Activated T-cell treated with anti-CD3 and anti-CD28 coated beads, Interleukin-2, amount 50 U/mL, for 1 hour (primary cell): ENCODE results near the gene WDFY4.

Experiments
- DNase-seq: peaks from one replicate; pipeline ENCODE4 v3.0.0-alpha.2; 2020

WDFY4 gene

DNA sequence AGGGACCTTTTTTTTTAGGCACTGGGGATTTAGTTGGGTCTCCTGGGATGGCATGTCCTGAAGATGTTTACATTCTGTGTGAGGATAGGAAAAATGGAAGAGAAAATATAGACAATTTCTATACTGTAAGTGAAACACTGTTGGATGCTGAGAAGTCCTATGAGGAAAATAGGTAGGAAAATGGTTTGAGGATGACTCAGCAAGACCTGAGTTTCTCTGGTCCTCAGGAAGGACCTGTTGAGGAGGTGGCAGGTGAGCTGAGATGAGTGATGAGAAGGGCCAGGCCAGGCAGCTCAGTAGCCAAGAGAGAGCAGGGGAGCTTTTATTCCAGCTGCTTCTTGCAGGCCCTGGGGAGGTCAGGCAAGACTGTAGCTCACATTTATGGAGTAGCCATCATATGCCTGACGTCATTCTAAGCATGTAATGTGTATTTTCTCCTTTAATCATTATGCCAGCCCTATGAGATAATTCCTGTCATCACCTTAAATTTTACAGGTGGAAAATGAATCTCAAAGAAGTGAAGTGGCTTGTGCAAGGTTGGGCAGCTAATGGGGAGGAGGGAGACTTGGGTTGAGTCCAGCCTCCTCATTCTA is 274.0 kb downstream of the WDFY4 start:
- no peak for DNase-seq

DNA sequence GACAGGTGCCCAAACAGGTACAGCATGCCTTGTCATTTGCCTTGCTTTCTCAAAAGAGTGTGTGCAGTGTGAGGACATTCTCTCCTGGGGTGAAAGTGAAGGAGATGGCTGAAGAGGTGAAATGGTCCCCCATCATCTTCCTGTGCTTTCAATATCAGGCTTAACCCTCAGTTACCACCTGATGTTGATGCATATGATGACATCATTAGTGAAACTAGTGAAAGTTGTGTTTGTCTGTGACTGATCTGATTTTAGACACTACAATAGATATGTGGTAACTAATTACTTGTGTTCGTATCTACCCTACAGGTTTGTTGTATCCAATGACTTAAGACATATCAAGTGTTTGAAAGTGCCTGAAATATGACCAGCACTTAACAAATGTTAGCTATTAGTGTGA is 279.4 kb downstream of the WDFY4 start:
- DNase-seq = no peak

DNA sequence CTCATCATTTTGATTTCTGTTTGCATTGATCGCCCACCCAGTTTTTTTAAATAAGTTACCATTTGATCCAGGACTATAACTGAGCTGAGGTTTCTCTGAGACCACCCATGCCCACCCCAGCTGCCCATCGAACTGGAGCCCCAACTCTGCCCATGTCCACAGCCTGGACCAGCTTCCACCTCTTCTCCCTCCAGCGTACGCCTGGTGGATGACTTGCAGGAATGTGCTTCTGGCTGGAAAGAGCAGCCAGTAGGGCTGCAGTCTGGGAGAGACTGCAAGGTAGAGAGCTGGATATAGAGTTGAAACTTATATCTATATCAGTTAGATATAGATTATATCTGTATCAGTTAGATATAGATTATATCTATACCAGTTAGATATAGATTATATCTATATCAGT is 280.8 kb downstream of the WDFY4 start:
- no peak for DNase-seq

DNA sequence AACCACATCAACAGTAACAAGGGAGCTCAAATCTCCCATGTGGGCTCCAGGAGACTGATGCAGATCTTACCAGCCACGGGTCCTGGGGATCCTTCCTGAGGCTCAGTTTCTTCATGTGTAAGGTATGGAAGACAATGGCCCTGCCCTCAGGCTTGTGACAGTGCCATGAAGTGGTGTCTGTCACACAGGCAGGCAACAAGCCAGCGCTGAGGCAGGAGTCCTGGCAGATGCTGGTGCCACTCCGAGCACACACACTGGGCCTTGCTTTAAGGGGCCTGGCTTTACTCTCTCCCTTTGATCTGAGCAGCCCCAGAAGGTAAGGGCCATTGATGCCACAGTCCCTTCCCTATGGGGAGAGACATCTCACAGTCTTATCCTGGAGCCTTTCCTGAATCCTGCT is 283.4 kb downstream of the WDFY4 start:
- no peak for DNase-seq

DNA sequence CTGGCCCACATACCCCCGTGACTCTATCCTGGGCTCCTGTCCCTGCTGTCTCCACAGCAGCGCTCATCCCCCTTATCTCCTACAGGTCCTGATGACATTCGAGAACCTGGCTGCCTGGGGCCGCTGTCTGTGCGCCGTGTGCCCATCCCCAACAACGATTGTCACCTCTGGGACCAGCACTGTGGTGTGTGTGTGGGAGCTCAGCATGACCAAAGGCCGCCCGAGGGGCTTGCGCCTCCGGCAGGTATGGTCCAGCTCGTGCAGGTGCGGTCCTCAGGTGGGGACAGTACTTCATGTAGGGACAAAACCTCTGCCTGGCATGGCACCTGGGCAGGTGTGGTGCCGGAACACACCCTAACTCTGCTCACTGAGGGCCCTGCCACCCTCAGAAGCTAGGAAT is 285.4 kb downstream of the WDFY4 start:
- DNase-seq = no peak

DNA sequence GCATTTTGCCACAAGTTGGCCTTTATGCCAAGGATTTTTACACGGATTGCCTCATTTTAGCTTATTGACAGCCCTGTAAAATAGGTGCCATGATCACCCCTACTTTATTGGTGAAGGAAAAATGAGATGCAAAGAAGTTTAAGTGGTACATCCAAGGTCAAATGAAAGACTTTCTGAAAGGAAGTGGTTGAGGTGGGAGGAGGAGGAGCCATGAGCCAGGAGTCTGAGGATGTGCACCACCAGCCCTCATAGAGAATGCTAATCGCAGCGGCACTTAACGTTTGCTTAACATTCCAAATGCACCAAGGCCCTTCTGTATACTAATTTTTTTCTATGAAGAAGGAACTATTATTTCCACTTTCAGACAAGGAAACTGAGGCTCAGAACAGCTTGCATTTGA is 286.0 kb downstream of the WDFY4 start:
- DNase-seq = no peak

DNA sequence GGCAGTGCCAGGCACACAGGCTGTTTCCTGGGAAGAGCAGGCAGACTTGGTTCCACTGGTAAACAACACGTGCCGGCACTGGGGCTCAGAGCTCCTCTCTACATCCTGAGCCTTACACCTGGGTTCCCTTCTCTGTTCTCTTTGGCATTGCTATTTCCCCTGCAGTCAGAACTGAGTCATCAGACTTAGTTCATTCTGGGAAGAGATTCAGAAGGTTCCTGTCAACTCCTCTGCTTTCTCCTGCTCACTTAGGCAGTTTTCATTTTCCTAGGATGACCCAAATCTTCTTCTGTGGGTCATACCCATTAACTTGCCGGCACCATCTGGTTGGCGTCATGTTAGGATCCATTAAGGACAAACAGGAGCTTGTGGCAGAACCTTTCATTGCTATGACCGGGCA is 288.4 kb downstream of the WDFY4 start:
- no peak for DNase-seq

DNA sequence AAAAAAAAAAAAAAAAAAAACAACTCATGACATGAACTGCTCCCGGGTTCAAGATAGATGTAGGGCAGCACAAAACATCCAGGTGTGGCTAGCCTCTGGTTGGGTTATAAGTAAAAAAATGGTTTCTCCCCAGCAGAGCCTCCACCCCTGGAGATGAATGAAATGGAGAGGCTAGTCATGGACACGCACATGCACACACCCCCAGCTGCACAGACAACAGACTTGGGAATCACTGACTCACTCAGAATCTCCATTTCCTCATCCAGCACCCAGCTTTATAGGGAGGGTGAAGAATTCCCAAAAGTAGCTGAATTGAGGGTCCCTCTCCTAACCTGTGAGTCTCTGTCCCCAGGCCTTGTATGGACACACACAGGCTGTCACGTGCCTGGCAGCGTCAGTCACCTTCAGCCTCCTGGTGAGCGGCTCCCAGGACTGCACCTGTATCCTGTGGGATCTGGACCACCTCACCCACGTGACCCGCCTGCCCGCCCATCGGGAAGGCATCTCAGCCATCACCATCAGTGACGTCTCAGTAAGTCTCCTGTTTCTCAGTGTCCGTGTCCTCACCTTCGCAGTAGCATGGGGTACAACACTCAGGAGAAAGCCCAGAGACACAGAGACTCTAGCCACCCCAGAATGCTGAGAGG is 290.0 kb downstream of the WDFY4 start:
- no peak for DNase-seq

DNA sequence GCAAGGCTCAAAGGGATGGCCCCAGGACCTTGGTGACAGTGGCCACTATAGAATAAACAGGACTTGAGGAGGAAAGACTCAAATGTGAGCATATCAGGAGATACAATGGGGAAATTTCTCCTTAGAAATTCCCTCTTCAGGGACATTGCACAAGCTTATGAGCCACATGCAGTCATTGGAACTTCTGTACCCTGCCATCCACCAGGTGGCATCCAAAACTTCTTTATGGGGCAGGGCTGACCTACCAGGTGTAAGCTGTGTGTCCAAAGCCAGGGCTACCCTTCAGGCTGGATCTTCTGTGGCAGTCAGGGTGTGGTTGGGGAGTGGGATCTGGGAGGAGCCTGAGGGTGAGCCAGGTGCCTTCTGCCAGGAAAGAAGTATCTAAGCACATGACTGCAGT is 291.5 kb downstream of the WDFY4 start:
- DNase-seq = no peak

DNA sequence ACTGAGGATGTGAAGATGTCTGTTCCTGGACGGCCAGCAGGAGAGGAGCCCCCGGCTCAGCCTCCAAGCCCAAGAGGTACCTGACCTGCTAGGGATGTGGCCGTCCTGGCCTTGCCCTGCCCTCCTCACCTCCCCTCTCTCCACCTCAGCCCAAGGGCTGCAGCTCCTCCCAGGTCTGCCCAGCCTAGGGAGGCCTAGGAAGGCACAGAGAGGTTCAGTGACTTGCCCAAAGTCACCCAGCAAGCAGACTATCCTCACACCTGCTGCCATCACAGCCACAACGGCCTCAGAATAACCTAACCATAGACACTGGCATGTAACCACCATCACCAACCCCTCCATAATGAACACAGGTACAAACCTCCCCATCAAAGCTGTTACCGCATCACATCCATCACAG is 293.6 kb downstream of the WDFY4 start:
- DNase-seq = no peak

DNA sequence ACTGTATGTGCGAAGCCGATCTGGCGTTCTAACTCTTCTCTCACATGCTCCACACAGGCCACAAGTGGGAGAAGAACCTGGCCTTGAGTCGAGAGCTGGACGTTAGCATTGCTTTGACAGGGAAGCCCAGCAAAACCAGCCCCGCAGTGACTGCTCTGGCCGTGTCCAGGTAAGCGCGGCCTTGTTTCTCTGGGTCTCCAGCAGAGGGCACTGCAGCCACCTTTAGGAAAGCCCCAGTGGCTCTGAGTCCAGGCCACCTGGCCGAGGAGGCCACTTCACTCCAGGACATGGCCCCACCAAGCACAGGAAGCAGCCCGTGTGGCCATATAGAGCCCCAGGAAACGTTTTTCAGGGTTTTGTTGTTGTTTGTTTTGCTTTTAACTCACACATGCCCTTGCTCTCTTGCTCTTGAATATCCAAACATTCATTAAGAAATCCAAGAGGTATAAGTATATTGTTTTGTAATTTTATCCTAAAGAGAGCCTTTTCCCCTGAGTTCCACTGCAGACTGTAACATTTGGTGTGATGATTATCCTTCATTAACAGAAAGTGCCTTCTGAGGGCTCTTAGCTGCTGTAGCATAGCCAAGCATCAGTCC is 296.7 kb downstream of the WDFY4 start:
- peak; percentile 33 for DNase-seq

DNA sequence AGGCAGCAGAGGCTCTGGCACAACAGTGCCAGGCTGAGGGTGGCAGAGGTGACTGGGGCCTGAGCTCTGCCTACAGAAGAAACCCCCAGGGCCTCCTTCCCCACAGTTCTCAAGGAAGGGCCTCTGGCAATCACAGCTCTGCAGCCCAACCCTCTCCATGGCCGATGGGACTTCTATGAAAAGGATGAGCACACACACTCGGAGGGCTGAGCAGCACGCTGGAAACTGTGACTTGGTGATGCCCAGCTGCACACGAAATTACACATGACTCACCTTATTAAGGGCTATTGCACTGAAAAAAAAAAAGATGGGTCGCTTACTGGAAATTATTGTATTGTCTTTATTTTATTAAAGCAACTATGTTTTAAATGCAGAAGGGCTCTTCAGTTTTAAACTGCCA is 297.9 kb downstream of the WDFY4 start:
- DNase-seq = no peak

DNA sequence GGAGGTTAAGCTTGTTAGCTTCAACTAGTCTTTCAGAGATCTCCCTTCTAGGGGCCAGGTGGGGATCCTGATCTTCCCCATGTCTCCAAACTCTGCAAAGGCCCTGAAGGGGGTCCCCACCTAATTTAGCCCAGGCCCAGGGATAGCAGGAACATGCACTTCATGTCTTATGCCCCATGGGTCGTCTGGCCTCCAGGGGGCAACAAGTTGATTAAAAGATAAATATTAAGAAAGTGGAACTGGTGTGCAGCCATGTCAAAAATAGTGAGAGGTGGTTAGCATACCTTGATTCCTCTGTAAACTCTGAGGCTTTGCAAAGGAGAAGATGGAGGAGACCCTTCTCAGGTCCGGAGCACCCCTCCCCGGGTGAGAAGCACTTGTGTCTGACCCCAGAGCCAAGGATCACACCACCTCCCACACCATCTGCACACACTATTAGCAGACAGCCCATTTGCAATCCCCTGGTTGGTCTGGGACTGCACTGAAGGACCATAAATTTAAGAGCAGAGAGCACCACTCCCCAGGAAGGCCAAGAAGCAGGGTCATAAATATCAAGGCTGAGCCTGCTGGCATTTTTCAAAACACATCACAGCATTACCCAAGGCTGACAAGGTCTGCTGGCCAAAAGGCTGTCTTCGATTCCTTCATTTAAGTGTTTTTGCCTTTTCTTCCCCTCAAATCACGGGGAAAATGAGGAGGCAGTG is 299.1 kb downstream of the WDFY4 start:
- DNase-seq = no peak

DNA sequence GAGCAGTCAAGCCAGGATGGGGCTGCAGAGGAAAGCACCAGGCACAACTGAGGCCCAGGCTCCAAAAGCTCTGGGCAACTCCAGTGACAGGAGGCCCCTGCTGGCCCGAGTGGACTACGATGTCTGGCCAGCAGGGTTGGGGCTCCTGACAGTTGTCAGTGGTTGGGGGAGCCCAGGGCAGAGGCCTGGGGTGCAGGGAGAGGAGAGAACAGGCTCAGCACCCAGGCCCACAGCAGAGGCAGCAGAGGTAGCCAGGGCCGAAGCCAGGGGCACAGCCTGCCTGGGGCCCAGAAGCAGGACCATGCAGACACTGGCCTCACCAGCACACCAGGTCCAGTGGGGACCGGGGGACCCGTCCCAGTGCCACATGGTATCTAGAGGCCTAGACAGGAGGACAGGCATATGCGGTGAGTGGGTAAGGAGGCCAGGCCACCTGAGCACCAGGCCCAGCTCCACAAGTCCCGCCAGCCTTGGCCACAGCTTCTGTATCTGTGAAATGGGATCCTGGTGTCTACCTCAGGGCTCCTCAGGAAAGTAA is 301.0 kb downstream of the WDFY4 start:
- DNase-seq = no peak

DNA sequence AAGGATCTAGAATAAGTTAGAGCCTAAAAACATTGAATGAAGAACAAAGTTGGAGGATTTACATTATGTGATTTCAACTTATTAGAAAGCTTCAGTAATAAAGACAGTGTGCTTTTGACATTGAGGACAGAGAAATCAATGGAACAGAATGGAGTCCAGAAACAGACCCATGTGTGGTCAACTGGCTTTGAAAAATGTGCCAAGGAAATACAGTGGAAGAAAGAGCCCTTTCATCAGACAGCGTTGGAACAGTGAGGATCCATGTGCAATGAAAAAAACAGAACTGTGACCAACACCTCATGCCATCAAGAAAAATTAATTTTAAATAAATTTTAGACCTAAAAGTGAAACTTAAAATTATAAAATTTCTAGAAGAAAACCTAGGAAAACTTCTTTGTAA is 305.6 kb downstream of the WDFY4 start:
- DNase-seq = no peak

DNA sequence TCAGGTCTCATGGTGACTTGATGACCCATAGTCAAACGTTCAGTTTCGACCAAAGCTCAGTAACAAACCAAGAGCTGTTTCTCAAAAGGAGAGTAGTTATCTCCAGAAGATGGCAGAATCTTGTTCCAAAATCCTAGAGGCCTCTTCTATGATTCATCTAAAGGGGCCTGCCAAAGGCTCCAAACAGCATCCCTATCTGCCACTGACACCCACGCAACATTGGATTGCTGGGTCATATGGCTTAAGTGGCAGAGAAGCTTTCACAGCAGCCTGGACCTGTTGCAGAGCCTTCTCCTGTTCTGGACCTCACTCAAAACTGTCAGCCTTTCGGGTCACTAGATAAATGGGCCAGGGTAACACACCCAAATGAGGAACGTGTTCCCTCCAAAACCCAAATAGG is 309.0 kb downstream of the WDFY4 start:
- no peak for DNase-seq

DNA sequence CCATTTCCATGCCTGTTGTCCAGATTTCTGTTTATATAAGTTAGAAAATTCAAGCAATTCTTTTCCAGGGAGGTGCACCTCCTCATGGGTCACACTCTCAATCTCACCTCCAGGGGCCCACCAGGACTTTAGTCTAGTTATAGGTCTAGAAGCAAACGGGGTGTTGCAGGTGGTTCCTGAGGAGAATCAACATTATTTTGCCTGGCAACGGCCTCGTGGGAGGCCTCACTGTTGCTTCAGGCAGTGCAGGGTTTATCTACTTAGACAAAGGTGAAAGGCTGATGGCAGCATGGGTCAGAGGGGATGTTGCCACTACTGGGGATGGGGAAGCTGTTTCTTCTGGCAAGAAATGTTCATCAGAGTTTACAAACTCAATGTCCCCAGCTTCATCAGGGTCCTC is 311.7 kb downstream of the WDFY4 start:
- no peak for DNase-seq

DNA sequence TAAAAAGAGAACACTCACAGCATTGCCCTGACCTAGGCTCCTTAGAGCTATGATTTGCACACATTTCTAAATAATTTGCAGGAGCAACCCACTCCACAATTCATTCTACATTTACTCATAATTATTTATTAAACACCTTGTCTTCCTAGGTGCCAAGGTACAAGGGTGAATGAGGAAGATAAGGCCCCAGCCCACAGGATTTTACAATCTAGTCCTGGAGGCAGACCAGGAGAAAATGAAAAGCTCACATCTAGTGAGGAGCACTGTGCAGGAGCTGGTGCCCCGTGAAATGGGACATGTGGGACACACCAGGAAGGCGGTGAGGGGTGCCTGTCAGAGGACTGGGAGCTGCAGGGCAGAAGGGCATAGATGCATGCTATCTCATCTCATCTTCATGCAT is 314.7 kb downstream of the WDFY4 start:
- no peak for DNase-seq

DNA sequence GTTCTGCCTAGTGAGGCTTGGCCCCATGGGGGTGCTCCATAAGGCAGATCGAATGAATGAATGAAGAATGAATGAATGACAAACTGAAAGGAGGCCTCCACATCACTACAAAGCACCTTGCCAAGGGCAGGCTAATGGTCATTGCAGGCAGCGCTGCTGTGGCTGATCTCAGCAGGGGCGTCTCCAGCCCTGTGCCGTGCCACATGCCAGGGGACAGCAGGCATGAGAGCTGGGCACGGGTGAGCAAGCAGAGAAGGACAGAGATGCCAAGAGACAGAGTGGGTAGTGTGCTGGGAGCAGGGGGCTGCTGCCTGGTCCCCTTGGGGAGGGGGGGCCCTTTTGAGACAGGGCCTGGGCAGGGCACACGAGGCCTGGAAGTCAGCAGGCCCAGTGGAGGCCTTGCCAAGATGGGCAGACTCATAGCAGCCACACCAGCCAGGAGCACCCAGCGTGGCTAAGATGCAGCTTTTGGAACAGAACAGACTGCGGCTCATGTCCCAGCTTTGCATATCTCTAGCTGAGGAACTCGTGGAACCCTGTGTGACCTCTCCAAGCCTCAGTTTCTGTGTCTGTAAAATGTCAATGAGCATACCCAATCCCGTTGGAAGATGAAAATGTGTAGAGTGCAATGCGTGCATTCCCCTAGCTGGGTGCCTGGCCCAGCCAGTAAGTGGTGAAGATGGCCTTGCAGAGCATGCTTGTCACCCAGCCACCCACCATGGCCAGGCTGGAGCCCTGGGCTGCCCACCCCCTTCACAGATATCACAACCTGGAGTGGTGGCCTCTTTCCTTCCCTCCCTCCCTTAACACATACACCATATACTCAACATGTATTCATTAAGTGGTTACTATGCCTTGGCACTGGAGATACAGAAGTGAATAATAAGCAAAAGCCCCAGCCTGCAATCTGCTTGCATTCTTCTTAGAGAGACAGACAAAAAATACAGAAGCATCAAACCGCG is 316.0 kb downstream of the WDFY4 start:
- DNase-seq = no peak

DNA sequence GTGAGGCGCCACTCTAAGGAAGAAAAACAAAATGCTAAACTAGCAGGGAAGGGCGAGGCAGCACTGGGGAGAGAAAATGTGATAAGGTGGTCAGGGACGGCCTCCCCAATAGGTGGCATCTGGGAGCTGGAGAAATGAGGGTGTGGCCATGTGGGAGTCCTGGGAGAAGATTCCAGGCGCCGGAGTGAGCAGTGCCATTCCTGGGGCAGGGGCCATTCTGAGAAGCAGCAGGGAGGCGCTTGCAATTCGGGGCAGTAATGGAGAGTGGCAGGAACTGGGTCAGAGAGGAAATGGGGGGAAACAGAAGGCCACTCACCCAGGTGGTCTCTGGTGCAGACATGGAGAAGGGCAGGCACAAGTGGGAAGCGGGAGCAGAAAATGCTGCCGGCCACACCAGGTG is 316.7 kb downstream of the WDFY4 start:
- DNase-seq = no peak

DNA sequence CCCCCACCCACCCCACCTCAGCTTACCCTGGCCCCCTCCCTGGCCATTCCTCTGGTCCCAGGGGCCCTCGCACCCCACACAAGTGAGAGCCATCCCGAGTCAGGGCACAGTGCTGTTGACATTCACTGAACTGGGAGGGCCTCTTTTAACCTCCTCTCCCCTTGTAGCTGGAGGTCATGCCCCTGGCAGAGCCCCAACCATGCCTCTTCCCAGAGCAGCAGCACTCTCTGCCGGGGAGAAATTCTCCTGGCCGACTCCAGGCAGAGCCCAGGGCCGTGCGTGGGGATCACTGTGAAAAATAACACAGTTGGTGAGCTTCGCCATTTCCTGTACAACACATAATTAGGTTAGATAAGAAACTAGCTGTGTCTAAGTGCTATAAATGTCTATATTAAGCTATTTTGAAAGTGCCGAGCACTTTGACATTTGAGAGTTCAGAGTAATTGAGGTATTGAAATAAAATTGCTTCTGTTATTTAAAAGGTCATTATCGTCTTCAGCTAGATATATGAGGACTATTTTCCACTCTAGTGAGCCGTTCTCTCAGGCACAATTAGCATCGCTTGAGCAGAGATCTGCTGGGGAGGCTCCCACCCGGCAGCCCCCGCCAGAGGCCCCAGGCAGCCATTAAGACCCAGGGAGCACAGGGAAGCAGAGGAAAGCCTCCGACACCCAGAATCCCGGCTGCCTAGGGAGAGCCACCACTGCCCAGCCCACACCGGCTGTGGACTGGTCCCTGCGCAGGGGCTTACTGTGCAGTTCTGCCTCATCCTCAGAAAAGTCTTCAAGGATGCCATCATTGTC is 317.4 kb downstream of the WDFY4 start:
- no peak for DNase-seq

DNA sequence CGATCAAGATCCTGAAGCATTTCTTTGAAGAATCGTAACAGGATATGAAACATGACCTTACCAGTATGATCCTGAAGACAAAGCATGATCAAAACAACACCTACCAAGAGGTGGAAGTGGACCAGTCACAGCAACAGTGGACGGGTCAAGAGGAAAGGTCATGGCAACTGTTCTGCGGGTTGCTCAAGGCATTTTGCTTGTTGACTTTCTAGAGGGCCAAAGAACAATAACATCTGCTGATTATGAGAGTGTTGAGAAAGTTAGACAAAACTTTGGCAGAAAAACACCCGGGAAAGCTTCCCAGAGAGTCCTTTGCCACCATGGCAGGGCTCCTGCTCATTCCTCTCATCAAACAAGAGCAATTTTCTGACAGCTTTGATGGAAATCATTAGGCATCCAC is 320.6 kb downstream of the WDFY4 start:
- DNase-seq = no peak
